SK-N-SH (cell line): ENCODE results near the gene COX4I1. TPM values are rescaled to one million over a fixed set of nuclear protein-coding genes. Genes with fewer than 3 reads are reported as not detected.

Experiments
- CTCF ChIA-PET: fragments of 300-600, 350-600 bp; formaldehyde crosslinking; extraction: SDS; loops from one replicate; lab custom pipeline; 2021; lab: Yijun Ruan, JAX
- POLR2A ChIA-PET: fragments of 350-600 bp; sonication (Branson Sonifier 250); formaldehyde crosslinking; extraction: SDS; loops from one replicate; lab custom pipeline; 2020; ENCODE audit warnings: antibody characterized with exemption, inconsistent platforms; lab: Yijun Ruan, JAX
- DNase-seq: peaks from one replicate; pipeline ENCODE4 v3.0.0; 2012
- H2AFZ ChIP-seq: fragments of 200-600 bp; sonication (generic); 2 replicates; pipeline ENCODE4 v1.8.1; 2016; ENCODE audit warnings: antibody characterized with exemption, mild to moderate bottlenecking, low read depth
- H3F3A ChIP-seq: fragments of 200-600 bp; sonication (generic); replicated peaks from 2 replicates; pipeline ENCODE3; 2016; ENCODE audit warnings: antibody characterized with exemption, mild to moderate bottlenecking; ENCODE audit not compliant: insufficient read depth
- H3K27ac ChIP-seq, 2 experiments: fragments of 200-500 bp in 1 of 2; fragments of 200-600 bp in 1 of 2; sonication (Bioruptor generic) in 1 of 2; sonication (generic), shearing (Covaris generic) in 1 of 2; 2 replicates each; pipeline versions ENCODE4 v1.5.1 to v1.6.1; 2014 to 2016; ENCODE audit warnings: low read depth in 2 of 2, inconsistent platforms in 1 of 2, low read length in 1 of 2, mild to moderate bottlenecking in 1 of 2, mixed read lengths in 1 of 2
- H3K27me3 ChIP-seq: fragments of 200-600 bp; sonication (generic), shearing (Covaris generic); 2 replicates; pipeline ENCODE4 v1.6.1; 2016; ENCODE audit warnings: mixed run types; ENCODE audit not compliant: insufficient read depth
- H3K36me3 ChIP-seq, 2 experiments: fragments of 200-500 bp in 1 of 2; fragments of 200-600 bp in 1 of 2; sonication (Bioruptor generic) in 1 of 2; sonication (generic) in 1 of 2; replicated peaks in 1 of 2; 2 replicates each; pipeline versions ENCODE3 to v1.5.1; 2014 to 2016; ENCODE audit warnings: low read length in 1 of 2, mild to moderate bottlenecking in 1 of 2; ENCODE audit not compliant: insufficient read depth in 2 of 2, control insufficient read depth in 1 of 2
- H3K4me1 ChIP-seq, 2 experiments: fragments of 200-500 bp in 1 of 2; fragments of 200-600 bp in 1 of 2; sonication (Bioruptor generic) in 1 of 2; sonication (generic), shearing (Covaris generic) in 1 of 2; 2 replicates each; pipeline versions ENCODE4 v1.5.1 to v1.6.1; 2014 to 2016; ENCODE audit warnings: low read depth in 1 of 2, low read length in 1 of 2, mixed run types in 1 of 2; ENCODE audit not compliant: insufficient read depth in 2 of 2, control insufficient read depth in 1 of 2
- H3K4me2 ChIP-seq: fragments of 200-600 bp; sonication (generic), shearing (Covaris generic); 2 replicates; pipeline ENCODE4 v1.6.1; 2017; ENCODE audit warnings: mixed run types
- H3K4me3 ChIP-seq, 2 experiments: fragments of 200-500 bp in 1 of 2; fragments of 200-600 bp in 1 of 2; sonication (Bioruptor generic) in 1 of 2; sonication (generic), shearing (Covaris generic) in 1 of 2; 2 replicates each; pipeline versions ENCODE4 v1.5.1 to v1.8.1; 2014 to 2016; ENCODE audit warnings: low read depth in 2 of 2, inconsistent platforms in 1 of 2, low read length in 1 of 2, mild to moderate bottlenecking in 1 of 2, mixed read lengths in 1 of 2, moderate library complexity in 1 of 2
- H3K79me2 ChIP-seq: fragments of 200-600 bp; sonication (generic); 2 replicates; pipeline ENCODE4 v1.8.1; 2017; ENCODE audit warnings: mild to moderate bottlenecking; ENCODE audit not compliant: insufficient read depth
- H3K9ac ChIP-seq: fragments of 200-600 bp; sonication (generic); 2 replicates; pipeline ENCODE4 v1.6.1; 2017; ENCODE audit warnings: mixed run types
- H3K9me2 ChIP-seq: fragments of 200-600 bp; sonication (generic); 2 replicates; pipeline ENCODE4 v1.6.1; 2017; ENCODE audit warnings: mixed run types
- H3K9me3 ChIP-seq: fragments of 200-600 bp; sonication (generic); 2 replicates; pipeline ENCODE4 v1.6.1; 2017; ENCODE audit warnings: mixed run types, mild to moderate bottlenecking, moderate library complexity
- H4K20me1 ChIP-seq: fragments of 200-600 bp; sonication (generic); 2 replicates; pipeline ENCODE4 v1.6.1; 2017; ENCODE audit warnings: mild to moderate bottlenecking, mixed run types; ENCODE audit not compliant: insufficient read depth
- ELF1 ChIP-seq: IDR thresholded peaks from 2 replicates; pipeline ENCODE4 v1.4.0; 2012
- FOSL2 ChIP-seq: IDR thresholded peaks from 2 replicates; pipeline ENCODE4 v1.4.0; 2012; ENCODE audit warnings: low read depth, mild to moderate bottlenecking, moderate library complexity, borderline replicate concordance
- MEF2A ChIP-seq: IDR thresholded peaks from 2 replicates; pipeline ENCODE4 v1.4.0; 2012; ENCODE audit warnings: low read depth, borderline replicate concordance
- NFIC ChIP-seq: IDR thresholded peaks from 2 replicates; pipeline ENCODE4 v1.4.0; 2012; ENCODE audit warnings: borderline replicate concordance
- RXRA ChIP-seq: IDR thresholded peaks from 2 replicates; pipeline ENCODE4 v1.4.0; 2012; ENCODE audit warnings: low read depth, mild to moderate bottlenecking, borderline replicate concordance
- SIN3A ChIP-seq: IDR thresholded peaks from 2 replicates; pipeline ENCODE4 v1.6.1; 2012; ENCODE audit warnings: low read depth, mild to moderate bottlenecking, low read length, moderate library complexity, borderline replicate concordance
- SMC3 ChIP-seq: IDR thresholded peaks from 2 replicates; pipeline ENCODE4 v1.6.1; 2012; ENCODE audit warnings: low read depth, low read length, improper control_type of control experiment
- WGBS: methylation state at CpG from one replicate; pipeline ENCODE4 v1.1.6; 2017; ENCODE audit warnings: low lambda C conversion rate; 5-methylcytosine and 5-hydroxymethylcytosine counted together
- polyA plus RNA-seq, 3 experiments: library from polyadenylated mRNA; depleted of rRNA; stranded (reverse); fragments of >200 nt; gene quantifications; 2 replicates each; pipeline ENCODE4 v1.2.3, GENCODE V29; 2012
- TF ChIP-seq, protein P1 (sequence below): IDR thresholded peaks from 2 replicates; pipeline ENCODE4; 2012
- TF ChIP-seq, protein P2 (sequence below): fragments of 150-350 bp; IDR thresholded peaks from 2 replicates; pipeline ENCODE4 v1.6.1; 2017; ENCODE audit warnings: antibody characterized with exemption, low read length, low read depth, borderline replicate concordance
- TF ChIP-seq, protein P3 (sequence below): IDR thresholded peaks from 2 replicates; pipeline ENCODE4 v1.4.0; 2012; ENCODE audit warnings: low read depth, borderline replicate concordance

The COX4I1 gene
- polyA plus RNA-seq, 1 of the 3 experiments (the other 2 are of a cell fraction) = 1,294 TPM

DNA sequence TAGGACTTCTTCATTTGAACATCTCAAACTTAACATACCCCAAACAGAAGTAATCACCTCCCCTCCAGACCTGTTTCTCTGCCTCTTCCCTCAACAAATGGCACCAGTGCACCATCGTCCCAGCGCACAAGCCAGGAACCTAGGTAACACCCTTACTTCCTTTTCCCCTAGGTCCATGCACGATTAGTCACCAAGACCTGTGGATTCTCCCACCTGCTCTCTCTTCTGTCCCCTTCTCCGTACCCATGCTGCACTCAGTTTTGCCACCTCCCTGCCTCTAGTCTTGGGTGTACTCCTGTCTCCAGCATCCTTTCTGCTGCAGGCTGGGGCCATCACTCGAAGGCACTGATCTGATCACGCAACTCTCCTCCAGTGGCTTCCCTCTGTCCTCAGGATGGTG, 3.3 kb upstream of the COX4I1 start:
- H3F3A ChIP-seq = no peaks in the 10 kb centered on the region
- no peak overlapping the region for H3K27ac ChIP-seq
- CTCF ChIA-PET = no interaction called here
- H3K27me3 ChIP-seq = no peaks in the 10 kb centered on the region
- TF ChIP-seq MEF2A (no peak), SIN3A (no peak), SMC3 (no peak)
- TF ChIP-seq, protein P1, sequence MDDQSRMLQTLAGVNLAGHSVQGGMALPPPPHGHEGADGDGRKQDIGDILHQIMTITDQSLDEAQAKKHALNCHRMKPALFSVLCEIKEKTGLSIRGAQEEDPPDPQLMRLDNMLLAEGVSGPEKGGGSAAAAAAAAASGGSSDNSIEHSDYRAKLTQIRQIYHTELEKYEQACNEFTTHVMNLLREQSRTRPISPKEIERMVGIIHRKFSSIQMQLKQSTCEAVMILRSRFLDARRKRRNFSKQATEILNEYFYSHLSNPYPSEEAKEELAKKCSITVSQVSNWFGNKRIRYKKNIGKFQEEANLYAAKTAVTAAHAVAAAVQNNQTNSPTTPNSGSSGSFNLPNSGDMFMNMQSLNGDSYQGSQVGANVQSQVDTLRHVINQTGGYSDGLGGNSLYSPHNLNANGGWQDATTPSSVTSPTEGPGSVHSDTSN = no peak
- no peaks in the 10 kb centered on the region for H3K9me2 ChIP-seq
- peaks cover 38 to 39% of the 10 kb centered on the region in 2 experiments for H3K36me3 ChIP-seq
- no peak overlapping the region for H3K4me3 ChIP-seq
- WGBS = 96% methylated on average over 6 of the region's 6 CpGs
- H3K79me2 ChIP-seq = peaks cover 100% of the 10 kb centered on the region
- H4K20me1 ChIP-seq = peaks cover 78% of the 10 kb centered on the region
- H3K9ac ChIP-seq = no peak overlapping the region
- no peak overlapping the region for H2AFZ ChIP-seq
- DNase-seq = no peak
- no peaks in the 10 kb centered on the region for H3K9me3 ChIP-seq
- POLR2A ChIA-PET = no interaction called here
- H3K4me2 ChIP-seq = no peak overlapping the region
- H3K4me1 ChIP-seq = peaks cover 12 to 14% of the 10 kb centered on the region in 2 experiments; a peak in 2 of 4 replicates

DNA sequence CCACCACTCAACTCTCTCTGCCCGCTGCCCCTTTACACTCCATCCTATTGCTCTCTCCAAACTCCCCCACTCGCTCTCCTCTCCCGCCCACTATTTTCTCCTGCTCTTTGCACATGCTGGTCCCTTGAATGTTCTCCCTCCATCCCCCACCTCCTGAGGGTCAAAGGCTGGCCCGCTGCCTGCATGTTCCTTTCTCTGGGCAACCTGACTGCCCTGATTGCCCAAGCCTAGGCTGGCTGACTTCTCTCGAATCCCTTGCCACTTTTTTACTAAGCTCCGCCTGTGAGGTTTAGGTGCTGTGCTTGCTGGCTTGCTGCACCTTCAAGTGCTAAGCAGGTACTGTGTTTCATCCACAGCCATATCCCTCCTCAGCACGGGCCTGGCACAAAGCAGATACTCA, 2.9 kb upstream of the COX4I1 start:
- Histone ChIP-seq H3K9ac (no peak overlapping the region), H4K20me1 (peaks cover 82% of the 10 kb centered on the region), H3K4me2 (no peak overlapping the region), H3K9me3 (no peaks in the 10 kb centered on the region), H3K27ac (no peak overlapping the region), H3K36me3 (peaks cover 42 to 44% of the 10 kb centered on the region in 2 experiments), H3F3A (no peaks in the 10 kb centered on the region), H3K4me3 (no peak overlapping the region), H3K9me2 (no peaks in the 10 kb centered on the region), H3K4me1 (peaks cover 14 to 15% of the 10 kb centered on the region in 2 experiments; a peak in 2 of 4 replicates), H2AFZ (no peak overlapping the region), H3K79me2 (peaks cover 100% of the 10 kb centered on the region), H3K27me3 (no peaks in the 10 kb centered on the region)
- POLR2A ChIA-PET = no interaction called here
- CTCF ChIA-PET = interaction anchor here (1.1 kb wide), 1 partner anchor 29 kb away, joined by 3 read pairs; no protein-coding TSS in a partner anchor
- 94% methylated on average over 7 of the region's 7 CpGs for WGBS
- TF ChIP-seq ELF1 (no peak), RXRA (no peak), NFIC (no peak), FOSL2 (no peak)
- TF ChIP-seq, protein P2, sequence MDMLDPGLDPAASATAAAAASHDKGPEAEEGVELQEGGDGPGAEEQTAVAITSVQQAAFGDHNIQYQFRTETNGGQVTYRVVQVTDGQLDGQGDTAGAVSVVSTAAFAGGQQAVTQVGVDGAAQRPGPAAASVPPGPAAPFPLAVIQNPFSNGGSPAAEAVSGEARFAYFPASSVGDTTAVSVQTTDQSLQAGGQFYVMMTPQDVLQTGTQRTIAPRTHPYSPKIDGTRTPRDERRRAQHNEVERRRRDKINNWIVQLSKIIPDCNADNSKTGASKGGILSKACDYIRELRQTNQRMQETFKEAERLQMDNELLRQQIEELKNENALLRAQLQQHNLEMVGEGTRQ = no peak
- TF ChIP-seq, protein P3, sequence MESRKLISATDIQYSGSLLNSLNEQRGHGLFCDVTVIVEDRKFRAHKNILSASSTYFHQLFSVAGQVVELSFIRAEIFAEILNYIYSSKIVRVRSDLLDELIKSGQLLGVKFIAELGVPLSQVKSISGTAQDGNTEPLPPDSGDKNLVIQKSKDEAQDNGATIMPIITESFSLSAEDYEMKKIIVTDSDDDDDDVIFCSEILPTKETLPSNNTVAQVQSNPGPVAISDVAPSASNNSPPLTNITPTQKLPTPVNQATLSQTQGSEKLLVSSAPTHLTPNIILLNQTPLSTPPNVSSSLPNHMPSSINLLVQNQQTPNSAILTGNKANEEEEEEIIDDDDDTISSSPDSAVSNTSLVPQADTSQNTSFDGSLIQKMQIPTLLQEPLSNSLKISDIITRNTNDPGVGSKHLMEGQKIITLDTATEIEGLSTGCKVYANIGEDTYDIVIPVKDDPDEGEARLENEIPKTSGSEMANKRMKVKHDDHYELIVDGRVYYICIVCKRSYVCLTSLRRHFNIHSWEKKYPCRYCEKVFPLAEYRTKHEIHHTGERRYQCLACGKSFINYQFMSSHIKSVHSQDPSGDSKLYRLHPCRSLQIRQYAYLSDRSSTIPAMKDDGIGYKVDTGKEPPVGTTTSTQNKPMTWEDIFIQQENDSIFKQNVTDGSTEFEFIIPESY = no peak
- DNase-seq = no peak
